Caco-2 (cell line): ENCODE results near the gene SHROOM3. TPM values are rescaled to one million over a fixed set of nuclear protein-coding genes. Genes with fewer than 3 reads are reported as not detected.

ENCODE experiments used
- BruUV-seq: library from RNA; stranded (reverse); fragments of 400-500 nt; replicated peaks from 2 replicates; lab custom pipeline; 2021; lab: Mats Ljungman, UMichigan
- CTCF ChIA-PET: fragments of 300-600 bp; sonication (Branson Sonifier 250); formaldehyde crosslinking; loops from one replicate; lab custom pipeline; 2022; ENCODE audit warnings: antibody characterized with exemption; lab: Charles Lee
- POLR2A ChIA-PET: fragments of 300-600 bp; sonication (Branson Sonifier 250); formaldehyde crosslinking; loops from one replicate; lab custom pipeline; 2022; ENCODE audit warnings: antibody characterized with exemption; lab: Charles Lee
- DNase-seq, 2 experiments: peaks; one replicate each; pipeline versions ENCODE4 v3.0.0 to v3.0.0-alpha.2; 2020 to 2022
- H3K27me3 ChIP-seq: replicated peaks from 2 replicates; pipeline ENCODE4 v1.6.0; 2011; ENCODE audit warnings: low read length; ENCODE audit not compliant: control insufficient read depth, insufficient read depth
- H3K36me3 ChIP-seq: 2 replicates; pipeline ENCODE4 v1.5.1; 2011; ENCODE audit warnings: low read length; ENCODE audit not compliant: control insufficient read depth, insufficient read depth
- H3K4me1 ChIP-seq: fragments of 250-450 bp; sonication (Bioruptor Pico); 2 replicates; pipeline ENCODE4 v1.5.1; 2020; ENCODE audit warnings: mild to moderate bottlenecking
- H3K4me3 ChIP-seq: 2 replicates; pipeline ENCODE4 v1.5.1; 2011; ENCODE audit warnings: low read depth, mild to moderate bottlenecking, control low read depth, low read length
- H3K9me3 ChIP-seq: fragments of 250-450 bp; sonication (Bioruptor Pico); 2 replicates; pipeline ENCODE4 v1.5.1; 2020; ENCODE audit warnings: mild to moderate bottlenecking, moderate library complexity
- H3K27ac Mint-ChIP-seq: one replicate; pipeline ENCODE4 v1.8.0; 2022; ENCODE audit warnings: mixed read lengths; ENCODE audit not compliant: unreplicated experiment
- H3K27me3 Mint-ChIP-seq: one replicate; pipeline ENCODE4 v1.8.0; 2022; ENCODE audit warnings: mixed read lengths; ENCODE audit not compliant: insufficient read depth, unreplicated experiment
- H3K36me3 Mint-ChIP-seq: one replicate; pipeline ENCODE4 v1.8.0; 2022; ENCODE audit warnings: mild to moderate bottlenecking, mixed read lengths; ENCODE audit not compliant: insufficient read depth, unreplicated experiment
- H3K4me1 Mint-ChIP-seq: one replicate; pipeline ENCODE4 v1.8.0; 2022; ENCODE audit warnings: low read depth, mixed read lengths; ENCODE audit not compliant: unreplicated experiment
- H3K4me3 Mint-ChIP-seq: one replicate; pipeline ENCODE4 v1.8.0; 2022; ENCODE audit warnings: mild to moderate bottlenecking, moderate library complexity, mixed read lengths; ENCODE audit not compliant: unreplicated experiment
- H3K9me3 Mint-ChIP-seq: one replicate; pipeline ENCODE4 v1.8.0; 2022; ENCODE audit warnings: mixed read lengths; ENCODE audit not compliant: unreplicated experiment
- intact Hi-C: fragments of 100-400 bp; cut with micrococcal nuclease; formaldehyde crosslinking; loops from one replicate; pipeline ENCODE4 v1.10.0; 2022; ENCODE audit not compliant: unreplicated experiment
- microRNA-seq: library from miRNA; unstranded; fragments of <30 nt; microRNA quantifications from one replicate; pipeline ENCODE4 v1.2.0, GENCODE V29; 2022
- total RNA-seq: library from RNA; stranded (reverse); gene quantifications from 2 replicates; pipeline ENCODE4 v1.2.3, GENCODE V29; 2022
- TF ChIP-seq, protein P1 (sequence below), 2 experiments: fragments of 200-600 bp in 1 of 2; IDR thresholded peaks; 1 replicate in 1 of 2; 2 replicates in 1 of 2; pipeline versions ENCODE4 v1.5.1 to v1.8.0; 2011 to 2022; ENCODE audit warnings: antibody characterized with exemption in 1 of 2, control low read depth in 1 of 2, inconsistent platforms in 1 of 2, low read depth in 1 of 2, low read length in 1 of 2, mild to moderate bottlenecking in 1 of 2, moderate library complexity in 1 of 2; ENCODE audit not compliant: insufficient read depth in 1 of 2, severe bottlenecking in 1 of 2, unreplicated experiment in 1 of 2

The SHROOM3 gene
- total RNA-seq, 1 experiment from 2014 or later = 16.3 TPM

- Mint-ChIP-seq H3K4me1 (peaks cover 27% of the 10 kb centered on the region), H3K9me3 (no peaks in the 10 kb centered on the region), H3K36me3 (no peaks in the 10 kb centered on the region), H3K27ac (peak overlapping the region; percentile 92), H3K4me3 (peak overlapping the region; percentile 71), H3K27me3 (no peaks in the 10 kb centered on the region)
- Histone ChIP-seq H3K4me1 (peaks cover 24% of the 10 kb centered on the region), H3K36me3 (no peaks in the 10 kb centered on the region), H3K27me3 (no peaks in the 10 kb centered on the region), H3K9me3 (no peaks in the 10 kb centered on the region), H3K4me3 (peak overlapping the region; percentile 41; the same call in 1 of the 2 replicates)
- intact Hi-C loops = loop anchor here (1.0 to 10.0 kb wide), 2 partner anchors 24 to 63 kb away; partner anchors contain the start of gene SOWAHB
- TF ChIP-seq, protein P1, sequence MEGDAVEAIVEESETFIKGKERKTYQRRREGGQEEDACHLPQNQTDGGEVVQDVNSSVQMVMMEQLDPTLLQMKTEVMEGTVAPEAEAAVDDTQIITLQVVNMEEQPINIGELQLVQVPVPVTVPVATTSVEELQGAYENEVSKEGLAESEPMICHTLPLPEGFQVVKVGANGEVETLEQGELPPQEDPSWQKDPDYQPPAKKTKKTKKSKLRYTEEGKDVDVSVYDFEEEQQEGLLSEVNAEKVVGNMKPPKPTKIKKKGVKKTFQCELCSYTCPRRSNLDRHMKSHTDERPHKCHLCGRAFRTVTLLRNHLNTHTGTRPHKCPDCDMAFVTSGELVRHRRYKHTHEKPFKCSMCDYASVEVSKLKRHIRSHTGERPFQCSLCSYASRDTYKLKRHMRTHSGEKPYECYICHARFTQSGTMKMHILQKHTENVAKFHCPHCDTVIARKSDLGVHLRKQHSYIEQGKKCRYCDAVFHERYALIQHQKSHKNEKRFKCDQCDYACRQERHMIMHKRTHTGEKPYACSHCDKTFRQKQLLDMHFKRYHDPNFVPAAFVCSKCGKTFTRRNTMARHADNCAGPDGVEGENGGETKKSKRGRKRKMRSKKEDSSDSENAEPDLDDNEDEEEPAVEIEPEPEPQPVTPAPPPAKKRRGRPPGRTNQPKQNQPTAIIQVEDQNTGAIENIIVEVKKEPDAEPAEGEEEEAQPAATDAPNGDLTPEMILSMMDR (IDR thresholded peaks at IDR 0.05; ENCODE audit: insufficient read depth in 1 of 2, low read depth in 1 of 2, low read length in 1 of 2, severe bottlenecking in 1 of 2, unreplicated experiment in 1 of 2) = no peak
- CTCF ChIA-PET = no interaction called here
- DNase-seq = no peak
- no TSS peak for BruUV-seq
- POLR2A ChIA-PET = interaction anchor here (0.5 kb wide), 1 partner anchor 66 kb away, joined by 4 read pairs; no protein-coding TSS in a partner anchor
These were observed 396.8 kb downstream of the SHROOM3 start for GRCh38 chr4:76831711-76832373.

Small RNA genes lying within 50 kb of the gene (microRNA-seq; reads per million reads assigned to microRNA genes)
- gene MIR4450 = not detected
- gene MIR548AH = not detected

Other genes starting within 250 kb of the SHROOM3 start
- 148 and 150 TPM in 2 replicates for gene SCARB2, start 221.4 kb upstream of the SHROOM3 start, total RNA-seq
- 6.3 and 6.6 TPM in 2 replicates for gene FAM47E, start 183.5 kb upstream of the SHROOM3 start, total RNA-seq
- gene STBD1, start 128.5 kb upstream of the SHROOM3 start, total RNA-seq = 3.8 and 4.2 TPM in 2 replicates
- gene CCDC158, start 14.1 kb upstream of the SHROOM3 start, total RNA-seq = 0.39 and 0.56 TPM in 2 replicates